ENCODE results near the gene LRRC4B.

DNA sequence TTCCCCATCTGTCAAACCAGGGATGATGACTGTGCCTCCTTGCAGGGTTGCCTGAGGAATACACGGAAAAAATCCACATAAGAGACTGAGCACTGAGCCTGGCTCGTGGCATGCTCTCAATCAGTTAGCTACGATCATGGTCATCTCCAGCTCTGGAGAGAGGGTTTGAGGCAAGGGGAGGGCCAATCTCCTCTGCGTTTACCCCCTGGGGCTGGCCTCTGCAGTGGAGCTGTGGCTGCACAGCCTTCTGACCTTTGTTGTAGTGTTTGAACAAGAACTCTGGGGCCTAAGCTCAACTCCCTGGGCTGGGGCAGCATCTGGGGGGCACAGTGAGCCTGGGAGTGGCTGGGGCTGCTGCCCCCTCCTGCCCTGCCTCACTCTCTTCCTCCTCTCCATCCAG lies 5.9 kb downstream of the LRRC4B start:
- TF ChIP-seq, protein P1, sequence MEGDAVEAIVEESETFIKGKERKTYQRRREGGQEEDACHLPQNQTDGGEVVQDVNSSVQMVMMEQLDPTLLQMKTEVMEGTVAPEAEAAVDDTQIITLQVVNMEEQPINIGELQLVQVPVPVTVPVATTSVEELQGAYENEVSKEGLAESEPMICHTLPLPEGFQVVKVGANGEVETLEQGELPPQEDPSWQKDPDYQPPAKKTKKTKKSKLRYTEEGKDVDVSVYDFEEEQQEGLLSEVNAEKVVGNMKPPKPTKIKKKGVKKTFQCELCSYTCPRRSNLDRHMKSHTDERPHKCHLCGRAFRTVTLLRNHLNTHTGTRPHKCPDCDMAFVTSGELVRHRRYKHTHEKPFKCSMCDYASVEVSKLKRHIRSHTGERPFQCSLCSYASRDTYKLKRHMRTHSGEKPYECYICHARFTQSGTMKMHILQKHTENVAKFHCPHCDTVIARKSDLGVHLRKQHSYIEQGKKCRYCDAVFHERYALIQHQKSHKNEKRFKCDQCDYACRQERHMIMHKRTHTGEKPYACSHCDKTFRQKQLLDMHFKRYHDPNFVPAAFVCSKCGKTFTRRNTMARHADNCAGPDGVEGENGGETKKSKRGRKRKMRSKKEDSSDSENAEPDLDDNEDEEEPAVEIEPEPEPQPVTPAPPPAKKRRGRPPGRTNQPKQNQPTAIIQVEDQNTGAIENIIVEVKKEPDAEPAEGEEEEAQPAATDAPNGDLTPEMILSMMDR (IDR thresholded peaks at IDR 0.05) = no peak
- no peak for TF ChIP-seq POLR2A (IDR thresholded peaks at IDR 0.05)
